Heart left ventricle (tissue), 16 donors: ENCODE data around the gene RGS2. TPM values are rescaled to one million over a fixed set of nuclear protein-coding genes. Genes with fewer than 3 reads are reported as not detected.

Experiments
- ATAC-seq, 4 donors: fragments of 200-7000 bp; cut with Tn5 transposase; one replicate each; pipeline ENCODE4 v1.9.1; 2020 to 2022; ENCODE audit warnings: moderate library complexity in 4 of 4, mild to moderate bottlenecking in 3 of 4, moderate number of reproducible peaks in 1 of 4
- DNase-seq, 5 donors: peaks; one replicate each; pipeline ENCODE4 v3.0.0-alpha.2; 2020
- H3K27ac ChIP-seq, 12 donors: fragments of 200-600 bp; sonication (generic) in 4 of 12; one replicate each; pipeline versions ENCODE4 v1.5.0 to v1.8.0; 2016 to 2022; ENCODE audit warnings: mild to moderate bottlenecking in 2 of 12
- H3K27me3 ChIP-seq, 9 donors: fragments of 200-600 bp; sonication (generic) in 2 of 9; one replicate each; pipeline versions ENCODE4 v1.5.1 to v1.8.0; 2016 to 2022; ENCODE audit warnings: mild to moderate bottlenecking in 3 of 9
- H3K36me3 ChIP-seq, 9 donors: fragments of 200-600 bp; sonication (generic) in 2 of 9; one replicate each; pipeline versions ENCODE4 v1.5.0 to v1.8.0; 2018 to 2022; ENCODE audit warnings: mild to moderate bottlenecking in 2 of 9
- H3K4me1 ChIP-seq, 12 donors: fragments of 200-600 bp; sonication (generic) in 4 of 12; one replicate each; pipeline versions ENCODE4 v1.5.0 to v1.8.0; 2016 to 2022; ENCODE audit warnings: mild to moderate bottlenecking in 3 of 12
- H3K4me3 ChIP-seq, 12 donors: fragments of 200-600 bp; sonication (generic) in 4 of 12; one replicate each; pipeline versions ENCODE4 v1.5.0 to v1.8.0; 2017 to 2022; ENCODE audit warnings: mild to moderate bottlenecking in 9 of 12, moderate library complexity in 4 of 12
- H3K9me3 ChIP-seq, 12 donors: fragments of 200-600 bp; sonication (generic) in 4 of 12; one replicate each; pipeline versions ENCODE4 v1.5.0 to v1.8.0; 2016 to 2022; ENCODE audit warnings: mild to moderate bottlenecking in 1 of 12
- POLR2A ChIP-seq, 2 donors: fragments of 450-650 bp; IDR thresholded peaks; one replicate each; pipeline ENCODE4 v1.6.1; 2017; ENCODE audit warnings: antibody characterized with exemption in 2 of 2, mild to moderate bottlenecking in 2 of 2, moderate library complexity in 2 of 2
- WGBS, 4 donors: extraction: QIAGEN DNeasy Blood & Tissue Kit in 2 of 4; methylation state at CpG; one replicate each; pipeline versions ENCODE4 v1.1.5 to v1.1.7; 2013 to 2018; 5-methylcytosine and 5-hydroxymethylcytosine counted together
- intact Hi-C, 10 donors: fragments of 100-400 bp; cut with DNase I; formaldehyde crosslinking; loops; one replicate each; pipeline versions ENCODE4 v1.11.1 to v1.14.2; 2022
- polyA plus RNA-seq, 2 donors: library from polyadenylated mRNA; stranded (reverse); fragments of 200-250 nt; gene quantifications; one replicate each; pipeline ENCODE4 v1.2.3, GENCODE V29; 2013
- total RNA-seq, 9 donors: library from RNA; depleted of rRNA in 2 of 9; stranded (reverse); fragments of >200 nt in 2 of 9; fragmentation: NEBNext Ultra II Directional in 3 of 9; extraction: Animal tissue kit (Norgen Biotek cat#: 25700) in 3 of 9; gene quantifications; one replicate each; pipeline versions ENCODE4 v1.1.0 to v1.2.4, GENCODE V29; 2016 to 2023
- TF ChIP-seq, protein P1 (sequence below), 12 donors: fragments of 200-600 bp; sonication (generic) in 4 of 12; IDR thresholded peaks; one replicate each; pipeline versions ENCODE4 v1.5.0 to v1.8.0; 2018 to 2022; ENCODE audit warnings: antibody characterized with exemption in 12 of 12, mild to moderate bottlenecking in 5 of 12
- donor health status: ischemic (EF 13 %, LVEDD 7.1; RV severe dilation, severe dysfunction).
- donor health status: healthy with polysubstance abuse.
- donor health status: DM: no; HTN: yes; CAD: no.
- donor health status: DM: no; HTN: no; CAD: no.
- donor health status: ischemic (EF 25% LVEDD 6.9; RV normal size, moderate dysfunction).
- donor health status: ischemic (EF 25% LVEDD 5.7; RV mildly dilated, moderate dysfunction).
- donor health status: healthy.
- donor health status: DM: yes; HTN: yes; CAD: no.
- donor health status: ischemic (EF 35%, LVEDD 5.7; RV mildly dilated, moderate dysfunction).
- donor health status: nonischemic (EF 11% LVEDD 7.7; RV severe dilation, severe dysfunction).
- donor health status: DM: yes; HTN: yes; CAD: no.
- donor health status: PGD.
- donor health status: ischemic (EF 29% LVEDD 5.4; RV normal size, mild dysfunction).
- donor health status: nonischemic (EF 23%, LVEDD 6.1; RV moderate dilation, normal function).

RGS2 gene
- total and polyA plus RNA-seq, 11 donors = 7.6 to 32.6 (median 12.7) TPM

DNA sequence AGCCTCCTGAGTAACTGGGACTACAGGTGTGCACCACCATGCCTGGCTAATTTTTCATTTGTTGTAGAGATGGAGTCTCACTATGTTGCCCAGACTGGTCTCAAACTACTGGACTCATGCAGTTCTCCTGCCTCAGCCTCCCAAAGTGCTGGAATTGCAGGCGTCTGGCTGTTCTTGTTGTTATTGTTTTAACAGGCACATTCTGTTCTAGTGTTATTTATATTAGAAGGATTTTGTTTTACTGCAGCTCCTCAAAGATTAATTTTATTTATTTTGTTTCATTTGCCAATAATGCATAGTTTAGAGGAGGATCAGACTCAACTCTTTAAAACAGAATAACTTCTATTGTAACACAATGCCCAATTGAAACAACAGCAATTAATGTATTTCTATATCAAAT, 35.5 kb downstream of the RGS2 start:
- DNase-seq = no peak
- intact Hi-C loops = no loop called here
- Histone ChIP-seq H3K4me1 (peaks cover 0 to 5% (median 0%) of the 10 kb centered on the region in 12 donors), H3K27me3 (no peaks in the 10 kb centered on the region), H3K36me3 (no peaks in the 10 kb centered on the region), H3K4me3 (no peak overlapping the region), H3K27ac (no peak overlapping the region), H3K9me3 (no peaks in the 10 kb centered on the region)
- 89 to 97% (median 90%) methylated on average over 1 of the region's 1 CpG for WGBS, 4 donors
- no peak for TF ChIP-seq POLR2A (IDR thresholded peaks at IDR 0.05)
- TF ChIP-seq, protein P1, sequence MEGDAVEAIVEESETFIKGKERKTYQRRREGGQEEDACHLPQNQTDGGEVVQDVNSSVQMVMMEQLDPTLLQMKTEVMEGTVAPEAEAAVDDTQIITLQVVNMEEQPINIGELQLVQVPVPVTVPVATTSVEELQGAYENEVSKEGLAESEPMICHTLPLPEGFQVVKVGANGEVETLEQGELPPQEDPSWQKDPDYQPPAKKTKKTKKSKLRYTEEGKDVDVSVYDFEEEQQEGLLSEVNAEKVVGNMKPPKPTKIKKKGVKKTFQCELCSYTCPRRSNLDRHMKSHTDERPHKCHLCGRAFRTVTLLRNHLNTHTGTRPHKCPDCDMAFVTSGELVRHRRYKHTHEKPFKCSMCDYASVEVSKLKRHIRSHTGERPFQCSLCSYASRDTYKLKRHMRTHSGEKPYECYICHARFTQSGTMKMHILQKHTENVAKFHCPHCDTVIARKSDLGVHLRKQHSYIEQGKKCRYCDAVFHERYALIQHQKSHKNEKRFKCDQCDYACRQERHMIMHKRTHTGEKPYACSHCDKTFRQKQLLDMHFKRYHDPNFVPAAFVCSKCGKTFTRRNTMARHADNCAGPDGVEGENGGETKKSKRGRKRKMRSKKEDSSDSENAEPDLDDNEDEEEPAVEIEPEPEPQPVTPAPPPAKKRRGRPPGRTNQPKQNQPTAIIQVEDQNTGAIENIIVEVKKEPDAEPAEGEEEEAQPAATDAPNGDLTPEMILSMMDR (IDR thresholded peaks at IDR 0.05) = no peak
- ATAC-seq = no peak

DNA sequence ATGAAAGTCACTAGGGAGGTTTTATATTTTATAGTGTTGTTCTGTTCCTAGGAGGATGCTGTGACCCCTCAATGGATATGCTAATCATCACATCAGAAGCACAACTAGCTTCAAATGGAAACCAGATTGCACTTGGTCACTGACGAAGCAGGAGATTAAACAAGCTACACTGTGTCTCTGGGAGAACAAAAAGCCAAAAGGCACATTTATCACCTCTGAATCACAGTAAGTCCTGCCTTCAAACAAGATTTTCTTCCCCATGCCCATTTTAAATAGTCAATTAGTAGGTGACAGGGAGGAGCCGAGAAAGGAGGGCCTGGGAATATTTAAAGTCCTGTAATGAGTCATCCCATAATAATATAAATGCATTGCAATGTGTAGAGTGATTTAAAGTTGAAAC, 38.1 kb downstream of the RGS2 start:
- ATAC-seq (no peak), DNase-seq (no peak)
- TF ChIP-seq, protein P1 (IDR thresholded peaks at IDR 0.05) = no peak
- no peak for TF ChIP-seq POLR2A (IDR thresholded peaks at IDR 0.05)
- Histone ChIP-seq H3K36me3 (no peaks in the 10 kb centered on the region), H3K4me1 (peaks cover 0 to 10% (median 0%) of the 10 kb centered on the region in 12 donors), H3K9me3 (no peaks in the 10 kb centered on the region), H3K27me3 (no peaks in the 10 kb centered on the region), H3K4me3 (no peak overlapping the region), H3K27ac (no peak overlapping the region)
- intact Hi-C loops = no loop called here
- 82 to 88% (median 86%) methylated on average over 2 of the region's 2 CpGs for WGBS, 4 donors

DNA sequence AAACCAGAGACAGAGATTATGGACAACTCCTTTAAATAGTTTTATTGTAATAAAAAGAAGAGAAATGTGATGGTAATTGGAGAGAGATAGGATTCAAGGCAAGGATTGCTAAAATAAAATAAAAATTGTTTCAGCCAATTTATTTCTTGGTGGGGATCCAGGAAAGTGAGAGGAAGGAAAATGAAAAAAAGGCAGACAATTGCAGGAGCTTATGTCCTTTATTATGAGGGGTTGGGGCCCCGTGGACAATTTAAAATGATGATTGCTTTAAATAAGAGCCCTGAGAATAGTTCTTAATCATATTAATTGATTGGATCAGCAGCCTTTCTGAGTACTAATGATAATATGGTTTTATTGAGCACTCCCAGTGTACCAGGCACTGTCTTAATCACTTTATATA, 40.2 kb downstream of the RGS2 start:
- DNase-seq = no peak
- no peaks in the 10 kb centered on the region for H3K36me3 ChIP-seq
- H3K27me3 ChIP-seq = no peaks in the 10 kb centered on the region
- ATAC-seq = no peak
- 43 to 62% (median 48%) methylated on average over 1 of the region's 1 CpG for WGBS, 4 donors
- no peak for TF ChIP-seq POLR2A (IDR thresholded peaks at IDR 0.05)
- TF ChIP-seq, protein P1 (IDR thresholded peaks at IDR 0.05) = no peak
- H3K9me3 ChIP-seq = no peaks in the 10 kb centered on the region
- H3K4me3 ChIP-seq = no peak overlapping the region
- H3K27ac ChIP-seq = no peak overlapping the region
- H3K4me1 ChIP-seq = peaks cover 0 to 18% (median 0%) of the 10 kb centered on the region in 12 donors
- intact Hi-C loops = no loop called here

DNA sequence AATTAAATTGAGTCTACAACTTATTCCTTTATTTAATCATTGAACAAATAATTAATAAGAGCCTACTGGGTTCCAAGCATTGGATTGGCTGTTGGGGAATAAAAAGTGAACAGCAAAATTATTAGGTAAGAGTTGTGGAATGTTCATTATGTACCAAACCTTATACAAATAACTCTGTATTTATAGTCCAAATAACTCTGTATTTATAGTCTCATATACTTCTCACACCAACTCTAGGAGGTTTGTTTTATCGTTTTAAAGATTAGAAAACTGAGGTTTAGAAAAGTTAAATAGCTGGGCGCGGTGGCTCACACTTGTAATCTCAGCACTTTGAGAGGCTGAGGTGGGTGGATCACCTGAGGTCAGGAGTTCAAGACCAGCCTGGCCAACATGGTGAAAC, 40.6 kb downstream of the RGS2 start:
- 79 to 94% (median 92%) methylated on average over 3 of the region's 3 CpGs for WGBS, 4 donors
- intact Hi-C loops = no loop called here
- ATAC-seq (no peak), DNase-seq (no peak)
- Histone ChIP-seq H3K9me3 (no peaks in the 10 kb centered on the region), H3K4me3 (no peak overlapping the region), H3K27me3 (no peaks in the 10 kb centered on the region), H3K36me3 (no peaks in the 10 kb centered on the region), H3K27ac (no peak overlapping the region), H3K4me1 (peaks cover 0 to 18% (median 0%) of the 10 kb centered on the region in 12 donors)
- TF ChIP-seq, protein P1 (IDR thresholded peaks at IDR 0.05) = no peak
- TF ChIP-seq POLR2A (IDR thresholded peaks at IDR 0.05) = no peak
